B cell (primary cell): ENCODE measurements around the gene KCND3.

Experiments
- CTCF ChIP-seq: fragments of 200-600 bp; IDR thresholded peaks from one replicate; pipeline ENCODE4 v1.8.0; 2022; ENCODE audit warnings: antibody characterized with exemption, mild to moderate bottlenecking
- EZH2 ChIP-seq: IDR thresholded peaks from 2 replicates; pipeline ENCODE4 v1.6.1; 2012; ENCODE audit warnings: borderline replicate concordance, low read depth, mild to moderate bottlenecking, moderate library complexity, low read length; ENCODE audit not compliant: insufficient read depth, poor library complexity, severe bottlenecking

DNA sequence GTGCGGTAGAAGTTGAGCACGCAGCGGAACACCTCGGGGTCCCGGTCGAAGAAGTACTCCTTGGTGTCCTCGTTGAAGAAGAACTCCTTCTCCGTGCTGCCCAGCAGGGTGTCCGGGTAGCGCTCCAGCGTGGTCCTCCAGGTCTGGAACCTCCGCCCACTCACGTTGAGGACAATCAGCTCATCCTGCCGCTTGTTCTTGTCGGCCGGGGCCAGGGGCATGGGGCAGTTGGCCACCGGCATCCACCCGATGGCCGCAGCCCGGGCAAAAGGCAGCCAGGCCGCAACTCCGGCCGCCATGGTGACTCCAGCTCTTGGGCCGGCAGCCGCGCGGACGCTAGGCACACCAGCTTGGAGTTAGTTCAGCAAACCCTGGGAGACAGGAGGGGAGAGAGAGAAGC, 7.0 kb downstream of the KCND3 start:
- TF ChIP-seq EZH2 (no peak), CTCF (no peak)
